SU-DHL-6 (cell line): Measurements from ENCODE around the gene CHRND.

Source experiments
- CTCF ChIP-seq: fragments of 200-600 bp; sonication (generic); IDR thresholded peaks from one replicate; pipeline ENCODE4 v1.5.1; 2017; ENCODE audit warnings: antibody characterized with exemption, mild to moderate bottlenecking, low read length, moderate library complexity; ENCODE audit not compliant: insufficient read depth, poor library complexity, severe bottlenecking
- EZH2phosphoT487 ChIP-seq: fragments of 200-600 bp; sonication (generic), shearing (Covaris generic); conservative IDR thresholded peaks from 2 replicates; pipeline ENCODE4 v1.6.1; 2018; ENCODE audit warnings: mild to moderate bottlenecking, antibody characterized with exemption, low read length, moderate library complexity, mixed read lengths

GRCh38 chr2:232485757-232486557 lies 40.0 kb upstream of the CHRND start:
- TF ChIP-seq CTCF (no peak), EZH2phosphoT487 (no peak)
